HCT116 (cell line): ENCODE measurements around the gene ICAM2.

Experiments used
- CEBPB ChIP-seq: IDR thresholded peaks from 2 replicates; pipeline ENCODE4 v1.6.1; 2012; ENCODE audit warnings: low read depth
- EZH2 ChIP-seq: fragments of 200-600 bp; sonication (generic); IDR thresholded peaks from 2 replicates; pipeline ENCODE4 v1.6.1; 2017; ENCODE audit warnings: antibody characterized with exemption, mixed run types
- POLR2A ChIP-seq: IDR thresholded peaks from 2 replicates; pipeline ENCODE4 v1.7.0; 2011; ENCODE audit warnings: borderline replicate concordance; ENCODE audit not compliant: insufficient read depth, insufficient read length; ENCODE audit errors: extremely low read depth
- RAD21 ChIP-seq: IDR thresholded peaks from 2 replicates; pipeline ENCODE4 v1.6.1; 2012; ENCODE audit warnings: low read depth, mild to moderate bottlenecking
- SIN3A ChIP-seq: IDR thresholded peaks from 2 replicates; pipeline ENCODE4 v1.6.1; 2012; ENCODE audit warnings: low read depth
- TF ChIP-seq, protein P1 (sequence below), 3 experiments: fragments of 200-600 bp in 1 of 3; sonication (generic) in 1 of 3; IDR thresholded peaks in 2 of 3; conservative IDR thresholded peaks in 1 of 3; 2 replicates each; pipeline ENCODE4 v1.5.1; 2012 to 2017; ENCODE audit warnings: low read depth in 2 of 3, low read length in 2 of 3, antibody characterized with exemption in 1 of 3, borderline replicate concordance in 1 of 3, control low read depth in 1 of 3, mild to moderate bottlenecking in 1 of 3, mixed read lengths in 1 of 3, mixed run types in 1 of 3, moderate library complexity in 1 of 3; ENCODE audit not compliant: insufficient read depth in 1 of 3
- TF ChIP-seq, protein P2 (sequence below): IDR thresholded peaks from 2 replicates; pipeline ENCODE4 v1.6.1; 2012
- TF ChIP-seq, protein P3 (sequence below): IDR thresholded peaks from 2 replicates; pipeline ENCODE4 v1.6.1; 2012
- TF ChIP-seq, protein P4 (sequence below): IDR thresholded peaks from 2 replicates; pipeline ENCODE4 v1.6.1; 2012; ENCODE audit warnings: low read depth

DNA sequence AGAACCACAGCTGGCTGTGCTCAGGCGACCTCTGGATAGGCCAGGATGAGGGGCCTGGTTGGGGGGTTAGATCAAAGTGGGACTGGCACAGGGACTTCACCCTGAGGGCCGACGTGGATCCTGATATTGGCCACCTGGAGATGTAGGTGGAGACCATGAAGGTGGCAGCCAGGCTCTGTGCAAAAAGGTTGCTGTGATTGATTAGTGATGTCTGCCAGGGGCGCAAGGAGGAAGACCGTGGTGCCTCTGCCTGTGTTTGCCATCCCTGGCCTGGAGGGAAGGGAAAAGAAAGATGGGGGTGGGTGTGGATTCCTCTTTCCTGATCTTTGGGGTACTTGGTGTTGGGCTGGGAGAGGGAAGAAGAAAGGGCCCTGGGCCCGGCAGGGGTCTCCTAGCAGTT lies 47.2 kb downstream of the ICAM2 start:
- TF ChIP-seq POLR2A (no peak), EZH2 (no peak), RAD21 (no peak), SIN3A (no peak), CEBPB (no peak)
- TF ChIP-seq, protein P1, sequence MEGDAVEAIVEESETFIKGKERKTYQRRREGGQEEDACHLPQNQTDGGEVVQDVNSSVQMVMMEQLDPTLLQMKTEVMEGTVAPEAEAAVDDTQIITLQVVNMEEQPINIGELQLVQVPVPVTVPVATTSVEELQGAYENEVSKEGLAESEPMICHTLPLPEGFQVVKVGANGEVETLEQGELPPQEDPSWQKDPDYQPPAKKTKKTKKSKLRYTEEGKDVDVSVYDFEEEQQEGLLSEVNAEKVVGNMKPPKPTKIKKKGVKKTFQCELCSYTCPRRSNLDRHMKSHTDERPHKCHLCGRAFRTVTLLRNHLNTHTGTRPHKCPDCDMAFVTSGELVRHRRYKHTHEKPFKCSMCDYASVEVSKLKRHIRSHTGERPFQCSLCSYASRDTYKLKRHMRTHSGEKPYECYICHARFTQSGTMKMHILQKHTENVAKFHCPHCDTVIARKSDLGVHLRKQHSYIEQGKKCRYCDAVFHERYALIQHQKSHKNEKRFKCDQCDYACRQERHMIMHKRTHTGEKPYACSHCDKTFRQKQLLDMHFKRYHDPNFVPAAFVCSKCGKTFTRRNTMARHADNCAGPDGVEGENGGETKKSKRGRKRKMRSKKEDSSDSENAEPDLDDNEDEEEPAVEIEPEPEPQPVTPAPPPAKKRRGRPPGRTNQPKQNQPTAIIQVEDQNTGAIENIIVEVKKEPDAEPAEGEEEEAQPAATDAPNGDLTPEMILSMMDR (IDR thresholded peaks at IDR 0.05 in 2 of 3, conservative IDR thresholded peaks at IDR 0.05 in 1 of 3; ENCODE audit: borderline replicate concordance in 1 of 3, insufficient read depth in 1 of 3, low read depth in 2 of 3, low read length in 2 of 3) = no peak
- TF ChIP-seq, protein P2, sequence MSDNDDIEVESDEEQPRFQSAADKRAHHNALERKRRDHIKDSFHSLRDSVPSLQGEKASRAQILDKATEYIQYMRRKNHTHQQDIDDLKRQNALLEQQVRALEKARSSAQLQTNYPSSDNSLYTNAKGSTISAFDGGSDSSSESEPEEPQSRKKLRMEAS = no peak
- TF ChIP-seq, protein P3, sequence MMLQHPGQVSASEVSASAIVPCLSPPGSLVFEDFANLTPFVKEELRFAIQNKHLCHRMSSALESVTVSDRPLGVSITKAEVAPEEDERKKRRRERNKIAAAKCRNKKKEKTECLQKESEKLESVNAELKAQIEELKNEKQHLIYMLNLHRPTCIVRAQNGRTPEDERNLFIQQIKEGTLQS = no peak
- TF ChIP-seq, protein P4, sequence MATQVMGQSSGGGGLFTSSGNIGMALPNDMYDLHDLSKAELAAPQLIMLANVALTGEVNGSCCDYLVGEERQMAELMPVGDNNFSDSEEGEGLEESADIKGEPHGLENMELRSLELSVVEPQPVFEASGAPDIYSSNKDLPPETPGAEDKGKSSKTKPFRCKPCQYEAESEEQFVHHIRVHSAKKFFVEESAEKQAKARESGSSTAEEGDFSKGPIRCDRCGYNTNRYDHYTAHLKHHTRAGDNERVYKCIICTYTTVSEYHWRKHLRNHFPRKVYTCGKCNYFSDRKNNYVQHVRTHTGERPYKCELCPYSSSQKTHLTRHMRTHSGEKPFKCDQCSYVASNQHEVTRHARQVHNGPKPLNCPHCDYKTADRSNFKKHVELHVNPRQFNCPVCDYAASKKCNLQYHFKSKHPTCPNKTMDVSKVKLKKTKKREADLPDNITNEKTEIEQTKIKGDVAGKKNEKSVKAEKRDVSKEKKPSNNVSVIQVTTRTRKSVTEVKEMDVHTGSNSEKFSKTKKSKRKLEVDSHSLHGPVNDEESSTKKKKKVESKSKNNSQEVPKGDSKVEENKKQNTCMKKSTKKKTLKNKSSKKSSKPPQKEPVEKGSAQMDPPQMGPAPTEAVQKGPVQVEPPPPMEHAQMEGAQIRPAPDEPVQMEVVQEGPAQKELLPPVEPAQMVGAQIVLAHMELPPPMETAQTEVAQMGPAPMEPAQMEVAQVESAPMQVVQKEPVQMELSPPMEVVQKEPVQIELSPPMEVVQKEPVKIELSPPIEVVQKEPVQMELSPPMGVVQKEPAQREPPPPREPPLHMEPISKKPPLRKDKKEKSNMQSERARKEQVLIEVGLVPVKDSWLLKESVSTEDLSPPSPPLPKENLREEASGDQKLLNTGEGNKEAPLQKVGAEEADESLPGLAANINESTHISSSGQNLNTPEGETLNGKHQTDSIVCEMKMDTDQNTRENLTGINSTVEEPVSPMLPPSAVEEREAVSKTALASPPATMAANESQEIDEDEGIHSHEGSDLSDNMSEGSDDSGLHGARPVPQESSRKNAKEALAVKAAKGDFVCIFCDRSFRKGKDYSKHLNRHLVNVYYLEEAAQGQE = no peak
